K562 (cell line): ENCODE data around the gene TBX1. TPM values are rescaled to one million over a fixed set of nuclear protein-coding genes. Genes with fewer than 3 reads are reported as not detected.

Source experiments
- BMI1 ChIP-seq: fragments of 150-350 bp; IDR thresholded peaks from 2 replicates; pipeline ENCODE4 v1.6.1; 2014; ENCODE audit warnings: low read length
- CBX2 ChIP-seq: fragments of 200-600 bp; sonication (generic); IDR thresholded peaks from one replicate; pipeline ENCODE4 v1.6.1; 2012; ENCODE audit warnings: mild to moderate bottlenecking, low read length, inconsistent platforms; ENCODE audit not compliant: insufficient read depth, poor library complexity, severe bottlenecking
- COPS2 ChIP-seq: fragments of 450-650 bp; conservative IDR thresholded peaks from 2 replicates; pipeline ENCODE4 v1.6.1; 2016; ENCODE audit warnings: mild to moderate bottlenecking, moderate library complexity
- DMBX1 ChIP-seq: fragments of 250-450 bp; sonication (Bioruptor Pico); IDR thresholded peaks from 2 replicates; pipeline ENCODE4 v1.8.0; 2022; ENCODE audit warnings: inconsistent platforms, mild to moderate bottlenecking, moderate library complexity, borderline replicate concordance
- ETV1 ChIP-seq: fragments of 450-650 bp; conservative IDR thresholded peaks from 2 replicates; pipeline ENCODE4 v1.6.1; 2016; ENCODE audit warnings: missing genetic modification characterization, control low read depth, low read depth, missing compliant biosample characterization
- FOXJ3 ChIP-seq: sonication (generic); formaldehyde crosslinking; IDR thresholded peaks from 2 replicates; pipeline ENCODE4 v1.4.0; 2020; ENCODE audit warnings: mild to moderate bottlenecking, missing genetic modification reagents
- GTF2A2 ChIP-seq: IDR thresholded peaks from 2 replicates; pipeline ENCODE4 v1.6.1; 2016; ENCODE audit warnings: mild to moderate bottlenecking, missing genetic modification characterization, missing compliant biosample characterization
- HDAC8 ChIP-seq: fragments of 450-650 bp; IDR thresholded peaks from 2 replicates; pipeline ENCODE4 v1.6.1; 2016; ENCODE audit warnings: mild to moderate bottlenecking, missing genetic modification characterization, moderate library complexity, missing compliant biosample characterization
- IFI16 ChIP-seq: fragments of 250-450 bp; sonication (Bioruptor Pico); IDR thresholded peaks from 2 replicates; pipeline ENCODE4 v2.1.2; 2022; ENCODE audit warnings: mild to moderate bottlenecking, inconsistent platforms
- KDM4B ChIP-seq, 2 experiments: fragments of 450-650 bp in 1 of 2; sonication (generic) in 1 of 2; IDR thresholded peaks; 2 replicates each; pipeline ENCODE4 v1.6.1; 2016 to 2017; ENCODE audit warnings: borderline replicate concordance in 2 of 2, antibody characterized with exemption in 1 of 2, low read depth in 1 of 2, mild to moderate bottlenecking in 1 of 2
- MTA2 ChIP-seq: fragments of 450-650 bp; IDR thresholded peaks from 2 replicates; pipeline ENCODE4 v1.6.1; 2016; ENCODE audit warnings: low read depth
- MYBL2 ChIP-seq, 2 experiments: fragments of 450-650 bp in 1 of 2; sonication (generic) in 1 of 2; formaldehyde crosslinking in 1 of 2; IDR thresholded peaks; 2 replicates each; pipeline versions ENCODE4 v1.6.1 to v1.8.1; 2017 to 2022; ENCODE audit warnings: borderline replicate concordance in 1 of 2, inconsistent platforms in 1 of 2, low read depth in 1 of 2, mild to moderate bottlenecking in 1 of 2, missing genetic modification reagents in 1 of 2, moderate library complexity in 1 of 2
- NFIC ChIP-seq: fragments of 450-650 bp; IDR thresholded peaks from 2 replicates; pipeline ENCODE4 v1.6.1; 2017; ENCODE audit warnings: mild to moderate bottlenecking, inconsistent platforms
- NR4A1 ChIP-seq, 2 experiments: fragments of 250-450 bp in 1 of 2; fragments of 450-650 bp in 1 of 2; sonication (Bioruptor Pico) in 1 of 2; IDR thresholded peaks; 2 replicates each; pipeline versions ENCODE4 v1.4.0 to v1.6.1; 2016 to 2020; ENCODE audit warnings: mild to moderate bottlenecking in 2 of 2, missing compliant biosample characterization in 1 of 2, missing genetic modification characterization in 1 of 2, moderate library complexity in 1 of 2
- POLR2G ChIP-seq: fragments of 200-400 bp; formaldehyde crosslinking; IDR thresholded peaks from 2 replicates; pipeline ENCODE4 v1.6.1; 2017; ENCODE audit warnings: low read depth, mild to moderate bottlenecking, antibody characterized with exemption, low read length, moderate library complexity
- SREBF1 ChIP-seq: fragments of 150-350 bp; IDR thresholded peaks from 2 replicates; pipeline ENCODE4 v1.6.1; 2014; ENCODE audit warnings: antibody characterized with exemption, low read depth, low read length, borderline replicate concordance
- SRSF1 ChIP-seq: fragments of 200-400 bp; formaldehyde crosslinking; IDR thresholded peaks from 2 replicates; pipeline ENCODE4 v1.6.1; 2017; ENCODE audit warnings: mild to moderate bottlenecking, low read depth, low read length, moderate library complexity
- STAT5A ChIP-seq: IDR thresholded peaks from 2 replicates; pipeline ENCODE4 v1.6.1; 2012; ENCODE audit warnings: low read length, inconsistent platforms, borderline replicate concordance
- TCF15 ChIP-seq: fragments of 250-450 bp; sonication (Bioruptor Pico); IDR thresholded peaks from 2 replicates; pipeline ENCODE4 v1.8.0; 2022; ENCODE audit warnings: moderate library complexity, mild to moderate bottlenecking, inconsistent platforms
- ZBTB12 ChIP-seq: fragments of 250-450 bp; sonication (Bioruptor Pico); IDR thresholded peaks from 2 replicates; pipeline ENCODE4 v1.4.0; 2020
- ZFP1 ChIP-seq: fragments of 450-650 bp; formaldehyde crosslinking; IDR thresholded peaks from 2 replicates; pipeline ENCODE4 v1.4.0; 2020; ENCODE audit warnings: mild to moderate bottlenecking, mixed read lengths
- ZNF12 ChIP-seq: sonication (generic); formaldehyde crosslinking; IDR thresholded peaks from 2 replicates; pipeline ENCODE4 v1.4.0; 2020; ENCODE audit warnings: mild to moderate bottlenecking, missing genetic modification reagents
- ZNF561 ChIP-seq: fragments of 450-650 bp; formaldehyde crosslinking; conservative IDR thresholded peaks from 2 replicates; pipeline ENCODE4 v1.4.0; 2020; ENCODE audit warnings: mild to moderate bottlenecking, moderate library complexity
- ZNF785 ChIP-seq: fragments of 250-450 bp; sonication (Bioruptor Pico); IDR thresholded peaks from 2 replicates; pipeline ENCODE4 v1.4.0; 2020; ENCODE audit warnings: mild to moderate bottlenecking
- ZNF830 ChIP-seq: fragments of 250-450 bp; sonication (Bioruptor Pico); IDR thresholded peaks from 2 replicates; pipeline ENCODE4 v1.5.0; 2021; ENCODE audit warnings: mild to moderate bottlenecking
- polyA plus RNA-seq, 8 experiments: library from polyadenylated mRNA; depleted of rRNA in 4 of 8; stranded (reverse) in 5 of 8; unstranded in 3 of 8; fragments of >200 nt; fragmentation: Nextera tagmentation in 2 of 8; fragmentation: Illumina TruSeq in 1 of 8; extraction: Ambion mirVana in 2 of 8; extraction: Trizol in 1 of 8; gene quantifications; 2 replicates each; pipeline versions ENCODE4 v1.2.1 to v1.2.3, GENCODE V29; 2011 to 2014; ENCODE audit warnings: inconsistent platforms in 1 of 8, missing spikeins in 1 of 8
- total RNA-seq, 7 experiments: library from RNA; depleted of rRNA in 6 of 7; stranded (reverse); fragments of >200 nt in 6 of 7; fragmentation: Illumina TruSeq in 2 of 7; extraction: Trizol in 2 of 7; gene quantifications; 2 replicates each; pipeline versions ENCODE4 v1.2.1 to v1.2.3, GENCODE V29; 2011 to 2021; ENCODE audit warnings: low replicate concordance in 1 of 7
- TF ChIP-seq, protein P1 (sequence below): sonication (generic); formaldehyde crosslinking; IDR thresholded peaks from 2 replicates; pipeline ENCODE4 v1.8.1; 2023; ENCODE audit warnings: mild to moderate bottlenecking, missing genetic modification reagents

TBX1 gene
- total and polyA plus RNA-seq, 9 of the 15 experiments (the other 6 are each of a cell fraction or from before 2014, with no cell fraction given): 0.07 to 35.0 (median 3.9) TPM

DNA sequence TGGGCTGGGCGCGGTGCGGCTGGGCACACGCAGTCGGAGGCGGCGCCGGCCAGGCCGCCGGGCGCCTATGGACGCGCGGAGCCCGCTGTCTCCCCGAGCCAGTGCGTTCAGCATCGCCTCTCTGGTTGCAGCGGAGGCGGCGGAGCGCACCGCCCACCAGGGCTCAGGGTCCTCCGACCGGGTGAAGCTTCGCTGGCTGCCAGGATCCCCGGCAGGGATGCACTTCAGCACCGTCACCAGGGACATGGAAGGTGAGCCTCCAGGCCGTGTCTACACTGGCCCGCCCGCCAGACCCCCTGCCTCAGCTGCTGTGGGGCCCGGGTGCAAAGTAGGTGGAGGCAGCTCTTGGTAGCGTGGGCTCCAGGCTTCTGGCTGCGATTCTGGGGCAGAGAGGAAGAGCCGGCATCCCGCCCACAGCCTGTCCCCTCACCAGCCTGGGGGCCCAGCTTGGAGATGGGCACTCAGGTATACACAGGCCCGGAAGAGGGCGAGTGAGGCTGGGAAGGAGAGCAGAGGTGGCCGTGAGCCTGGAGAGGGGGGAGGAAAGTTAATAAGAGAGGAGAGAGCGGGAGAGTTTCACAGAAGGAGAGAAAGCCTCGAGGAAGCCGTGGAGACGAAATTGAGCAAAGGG, 1.0 kb upstream of the TBX1 start (continued):
- TF ChIP-seq TCF15 (CRISPR knock-in tag): no peak
- TF ChIP-seq IFI16: no peak
- TF ChIP-seq SRSF1: no peak
- no peak for TF ChIP-seq STAT5A
- TF ChIP-seq FOXJ3: no peak
- no peak for TF ChIP-seq ZBTB12
- peak; percentile 74; the same call in 1 of the 2 replicates for TF ChIP-seq HDAC8 (tag)
- 0 out of 2 replicates have a peak, but pooled peaks have one; percentile 19 for TF ChIP-seq ETV1 (tag)
- TF ChIP-seq DMBX1 (CRISPR knock-in tag): no peak
- no peak for TF ChIP-seq BMI1
- TF ChIP-seq COPS2: no peak
- TF ChIP-seq MTA2: no peak
- TF ChIP-seq ZNF561 (CRISPR knock-in tag): no peak
- TF ChIP-seq NR4A1 (CRISPR knock-in tag; IDR thresholded peaks at IDR 0.05): no peak; the same call in 1 of the 2 replicates
- no peak for TF ChIP-seq NR4A1 (tag; IDR thresholded peaks at IDR 0.05)
- no peak for TF ChIP-seq ZFP1
- TF ChIP-seq, protein P1, sequence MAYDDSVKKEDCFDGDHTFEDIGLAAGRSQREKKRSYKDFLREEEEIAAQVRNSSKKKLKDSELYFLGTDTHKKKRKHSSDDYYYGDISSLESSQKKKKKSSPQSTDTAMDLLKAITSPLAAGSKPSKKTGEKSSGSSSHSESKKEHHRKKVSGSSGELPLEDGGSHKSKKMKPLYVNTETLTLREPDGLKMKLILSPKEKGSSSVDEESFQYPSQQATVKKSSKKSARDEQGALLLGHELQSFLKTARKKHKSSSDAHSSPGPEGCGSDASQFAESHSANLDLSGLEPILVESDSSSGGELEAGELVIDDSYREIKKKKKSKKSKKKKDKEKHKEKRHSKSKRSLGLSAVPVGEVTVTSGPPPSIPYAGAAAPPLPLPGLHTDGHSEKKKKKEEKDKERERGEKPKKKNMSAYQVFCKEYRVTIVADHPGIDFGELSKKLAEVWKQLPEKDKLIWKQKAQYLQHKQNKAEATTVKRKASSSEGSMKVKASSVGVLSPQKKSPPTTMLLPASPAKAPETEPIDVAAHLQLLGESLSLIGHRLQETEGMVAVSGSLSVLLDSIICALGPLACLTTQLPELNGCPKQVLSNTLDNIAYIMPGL (CRISPR knock-in tag): no peak
- TF ChIP-seq CBX2: peak; percentile 57
- no peak for TF ChIP-seq POLR2G
- no peak for TF ChIP-seq ZNF830
- TF ChIP-seq ZNF785 (CRISPR knock-in tag): no peak
- no peak for TF ChIP-seq GTF2A2 (tag)
- TF ChIP-seq ZNF12: no peak
- TF ChIP-seq NFIC: no peak
- no peak for TF ChIP-seq MYBL2 (IDR thresholded peaks at IDR 0.05; ENCODE audit: low read depth)
- TF ChIP-seq MYBL2 (CRISPR knock-in tag; IDR thresholded peaks at IDR 0.05; ENCODE audit: borderline replicate concordance): no peak
- no peak for TF ChIP-seq SREBF1
- TF ChIP-seq KDM4B (IDR thresholded peaks at IDR 0.05; ENCODE audit: borderline replicate concordance in 2 of 2, low read depth in 1 of 2): 0 out of 4 replicates have a peak, but pooled peaks of 1 of the 2 experiments have one; percentile 51
